K562 (cell line): ENCODE results near the gene DARS2. TPM values are rescaled to one million over a fixed set of nuclear protein-coding genes. Genes with fewer than 3 reads are reported as not detected.

Experiments
- ARHGAP35 ChIP-seq: fragments of 450-650 bp; IDR thresholded peaks from 2 replicates; pipeline ENCODE4 v1.6.1; 2018; ENCODE audit not compliant: partially characterized antibody
- ATF6 ChIP-seq: sonication (generic); formaldehyde crosslinking; IDR thresholded peaks from 2 replicates; pipeline ENCODE4 v1.4.0; 2020; ENCODE audit warnings: mild to moderate bottlenecking, missing genetic modification reagents
- CAMTA2 ChIP-seq: fragments of 250-450 bp; sonication (Bioruptor Pico); conservative IDR thresholded peaks from 2 replicates; pipeline ENCODE4 v1.5.1; 2022
- DNMT1 ChIP-seq: fragments of 450-650 bp; IDR thresholded peaks from 2 replicates; pipeline ENCODE4 v1.6.1; 2016; ENCODE audit warnings: antibody characterized with exemption, mild to moderate bottlenecking
- ELK1 ChIP-seq: sonication (generic); formaldehyde crosslinking; IDR thresholded peaks from 2 replicates; pipeline ENCODE4 v1.8.1; 2022; ENCODE audit warnings: missing genetic modification reagents
- EP400 ChIP-seq: fragments of 450-650 bp; IDR thresholded peaks from 2 replicates; pipeline ENCODE4 v1.6.1; 2017; ENCODE audit warnings: antibody characterized with exemption, mild to moderate bottlenecking, moderate library complexity
- ESRRB ChIP-seq: fragments of 250-450 bp; sonication (Bioruptor Pico); IDR thresholded peaks from 2 replicates; pipeline ENCODE4 v1.5.0; 2020; ENCODE audit warnings: mild to moderate bottlenecking, moderate library complexity, borderline replicate concordance
- EWSR1 ChIP-seq: fragments of 450-650 bp; IDR thresholded peaks from 2 replicates; pipeline ENCODE4 v1.6.1; 2018; ENCODE audit warnings: borderline replicate concordance, mild to moderate bottlenecking, low read depth, moderate library complexity; ENCODE audit not compliant: partially characterized antibody
- FOXJ2 ChIP-seq: fragments of 200-800 bp; sonication (Bioruptor generic); IDR thresholded peaks from 2 replicates; pipeline ENCODE4 v1.6.1; 2016; ENCODE audit warnings: missing genetic modification characterization, missing compliant biosample characterization
- FOXP1 ChIP-seq: sonication (generic); formaldehyde crosslinking; IDR thresholded peaks from 2 replicates; pipeline ENCODE4 v1.8.0; 2022; ENCODE audit warnings: mild to moderate bottlenecking, missing genetic modification reagents
- GMEB1 ChIP-seq: fragments of 250-450 bp; sonication (Bioruptor Pico); IDR thresholded peaks from 2 replicates; pipeline ENCODE4 v1.4.0; 2020; ENCODE audit warnings: mild to moderate bottlenecking
- GTF2E2 ChIP-seq: fragments of 200-800 bp; sonication (Bioruptor generic); IDR thresholded peaks from 2 replicates; pipeline ENCODE4 v1.6.1; 2016; ENCODE audit warnings: missing genetic modification characterization, missing compliant biosample characterization
- GTF2F1 ChIP-seq: IDR thresholded peaks from 2 replicates; pipeline ENCODE4 v1.6.1; 2011; ENCODE audit warnings: low read depth, low read length, improper control_type of control experiment
- JUNB ChIP-seq: fragments of 450-650 bp; formaldehyde crosslinking; conservative IDR thresholded peaks from 2 replicates; pipeline ENCODE4 v1.4.0; 2020; ENCODE audit warnings: mild to moderate bottlenecking
- KAT8 ChIP-seq: fragments of 450-650 bp; IDR thresholded peaks from 2 replicates; pipeline ENCODE4 v1.6.1; 2016; ENCODE audit warnings: low read depth, mild to moderate bottlenecking
- LEF1 ChIP-seq: fragments of 450-650 bp; IDR thresholded peaks from 2 replicates; pipeline ENCODE4 v1.6.1; 2016; ENCODE audit warnings: mild to moderate bottlenecking
- MBD2 ChIP-seq: sonication (generic); IDR thresholded peaks from 2 replicates; pipeline ENCODE4 v1.6.1; 2016; ENCODE audit warnings: low read depth, borderline replicate concordance
- MEIS2 ChIP-seq: fragments of 450-650 bp; IDR thresholded peaks from 2 replicates; pipeline ENCODE4 v1.6.1; 2014; ENCODE audit warnings: mild to moderate bottlenecking; ENCODE audit not compliant: partially characterized antibody
- NR3C1 ChIP-seq: sonication (generic); formaldehyde crosslinking; IDR thresholded peaks from 2 replicates; pipeline ENCODE4 v1.8.1; 2022; ENCODE audit warnings: missing genetic modification reagents
- PCBP1 ChIP-seq: fragments of 200-400 bp; formaldehyde crosslinking; IDR thresholded peaks from 2 replicates; pipeline ENCODE4 v1.6.1; 2018; ENCODE audit warnings: mild to moderate bottlenecking, low read depth, low read length; ENCODE audit not compliant: poor library complexity, severe bottlenecking
- RUNX1 ChIP-seq: sonication (generic); IDR thresholded peaks from 2 replicates; pipeline ENCODE4 v1.6.1; 2016; ENCODE audit warnings: antibody characterized with exemption, low read depth
- TAF7 ChIP-seq: fragments of 450-650 bp; IDR thresholded peaks from 2 replicates; pipeline ENCODE4 v1.6.1; 2016; ENCODE audit warnings: missing genetic modification characterization, missing compliant biosample characterization
- TARDBP ChIP-seq: fragments of 450-650 bp; IDR thresholded peaks from 2 replicates; pipeline ENCODE4 v1.6.1; 2016
- ZC3H4 ChIP-seq: sonication (generic); formaldehyde crosslinking; IDR thresholded peaks from 2 replicates; pipeline ENCODE4 v1.9.0; 2021; ENCODE audit warnings: missing genetic modification reagents, borderline replicate concordance
- ZNF184 ChIP-seq: sonication (generic); formaldehyde crosslinking; IDR thresholded peaks from 2 replicates; pipeline ENCODE4 v1.5.0; 2020; ENCODE audit warnings: missing genetic modification reagents
- ZNF354B ChIP-seq: fragments of 250-450 bp; sonication (Bioruptor Pico); IDR thresholded peaks from 2 replicates; pipeline ENCODE4 v1.4.0; 2020
- ZNF778 ChIP-seq: fragments of 450-650 bp; formaldehyde crosslinking; IDR thresholded peaks from 2 replicates; pipeline ENCODE4 v1.4.0; 2020; ENCODE audit warnings: mild to moderate bottlenecking, moderate library complexity
- polyA plus RNA-seq, 8 experiments: library from polyadenylated mRNA; depleted of rRNA in 4 of 8; stranded (reverse) in 5 of 8; unstranded in 3 of 8; fragments of >200 nt; fragmentation: Nextera tagmentation in 2 of 8; fragmentation: Illumina TruSeq in 1 of 8; extraction: Ambion mirVana in 2 of 8; extraction: Trizol in 1 of 8; gene quantifications; 2 replicates each; pipeline versions ENCODE4 v1.2.1 to v1.2.3, GENCODE V29; 2011 to 2014; ENCODE audit warnings: inconsistent platforms in 1 of 8, missing spikeins in 1 of 8
- total RNA-seq, 7 experiments: library from RNA; depleted of rRNA in 6 of 7; stranded (reverse); fragments of >200 nt in 6 of 7; fragmentation: Illumina TruSeq in 2 of 7; extraction: Trizol in 2 of 7; gene quantifications; 2 replicates each; pipeline versions ENCODE4 v1.2.1 to v1.2.3, GENCODE V29; 2011 to 2021; ENCODE audit warnings: low replicate concordance in 1 of 7

DARS2 gene
- total and polyA plus RNA-seq, 9 of the 15 experiments (the other 6 are each of a cell fraction or from before 2014, with no cell fraction given): 36.4 to 96.7 (median 68.6) TPM

- TF ChIP-seq ELK1 (CRISPR knock-in tag) (no peak), TAF7 (tag) (no peak), ATF6 (0 out of 2 replicates have a peak, but pooled peaks have one; percentile 65), MEIS2 (peak; percentile 20), ZNF354B (no peak), ZC3H4 (CRISPR knock-in tag) (no peak), JUNB (no peak), CAMTA2 (no peak), KAT8 (no peak), FOXJ2 (tag) (no peak), DNMT1 (no peak), ARHGAP35 (no peak), FOXP1 (CRISPR knock-in tag) (no peak), ZNF778 (CRISPR knock-in tag) (no peak), PCBP1 (no peak), GTF2E2 (no peak), EP400 (peak; percentile 53), TARDBP (no peak), RUNX1 (no peak), ESRRB (no peak), ZNF184 (no peak), LEF1 (no peak), GTF2F1 (no peak), EWSR1 (no peak), MBD2 (no peak), GMEB1 (CRISPR knock-in tag) (no peak), NR3C1 (CRISPR knock-in tag) (no peak)
These were observed 46.0 kb downstream of the DARS2 start (continued) for GRCh38 chr1:173870252-173871075.
